GM23248 (cell line): ENCODE results near the gene LAPTM4A. TPM values are rescaled to one million over a fixed set of nuclear protein-coding genes. Genes with fewer than 3 reads are reported as not detected.

Experiments used
- DNase-seq: peaks from one replicate; pipeline ENCODE4 v3.0.0-alpha.2; 2015
- H2AFZ ChIP-seq: fragments of 200-600 bp; sonication (generic); 2 replicates; pipeline ENCODE4 v1.6.1; 2016; ENCODE audit warnings: antibody characterized with exemption
- H3F3A ChIP-seq: fragments of 200-600 bp; sonication (generic); 2 replicates; pipeline ENCODE4 v1.6.1; 2016; ENCODE audit warnings: mild to moderate bottlenecking, antibody characterized with exemption, mixed run types; ENCODE audit not compliant: insufficient read depth
- H3K27ac ChIP-seq: fragments of 200-600 bp; sonication (generic); 2 replicates; pipeline ENCODE4 v1.5.1; 2016; ENCODE audit warnings: mild to moderate bottlenecking
- H3K27me3 ChIP-seq: fragments of 200-600 bp; sonication (generic); replicated peaks from 2 replicates; pipeline ENCODE4 v1.6.1; 2016; ENCODE audit warnings: mild to moderate bottlenecking; ENCODE audit not compliant: insufficient read depth
- H3K36me3 ChIP-seq: fragments of 200-600 bp; sonication (generic); 2 replicates; pipeline ENCODE4 v1.6.1; 2016; ENCODE audit warnings: low read depth, mild to moderate bottlenecking
- H3K4me1 ChIP-seq: fragments of 200-600 bp; sonication (generic); 2 replicates; pipeline ENCODE4 v1.6.1; 2016; ENCODE audit warnings: mild to moderate bottlenecking; ENCODE audit not compliant: insufficient read depth
- H3K4me2 ChIP-seq: fragments of 200-600 bp; sonication (generic); one replicate; pipeline ENCODE4 v1.6.1; 2016; ENCODE audit warnings: mild to moderate bottlenecking; ENCODE audit not compliant: unreplicated experiment
- H3K4me3 ChIP-seq: fragments of 200-600 bp; sonication (generic); 2 replicates; pipeline ENCODE4 v1.5.1; 2016; ENCODE audit warnings: mild to moderate bottlenecking
- H3K79me2 ChIP-seq: fragments of 200-600 bp; sonication (generic); 2 replicates; pipeline ENCODE4 v1.6.1; 2016; ENCODE audit warnings: mild to moderate bottlenecking; ENCODE audit not compliant: insufficient read depth
- H3K9ac ChIP-seq: fragments of 200-600 bp; sonication (generic); 2 replicates; pipeline ENCODE4 v1.6.1; 2016; ENCODE audit warnings: mild to moderate bottlenecking
- H3K9me2 ChIP-seq: fragments of 200-600 bp; sonication (generic); 2 replicates; pipeline ENCODE4 v1.6.1; 2016; ENCODE audit warnings: mixed run types, mild to moderate bottlenecking, moderate library complexity; ENCODE audit not compliant: insufficient read depth
- H3K9me3 ChIP-seq: fragments of 200-600 bp; sonication (generic); one replicate; pipeline ENCODE4 v1.6.1; 2017; ENCODE audit warnings: low read depth
- H4K20me1 ChIP-seq: fragments of 200-600 bp; sonication (generic); 2 replicates; pipeline ENCODE4 v1.6.0; 2016; ENCODE audit not compliant: insufficient read depth
- EZH2 ChIP-seq: fragments of 200-600 bp; sonication (generic); IDR thresholded peaks from 2 replicates; pipeline ENCODE4 v1.6.1; 2018; ENCODE audit warnings: antibody characterized with exemption, mild to moderate bottlenecking; ENCODE audit not compliant: insufficient read depth, poor library complexity, severe bottlenecking
- EZH2phosphoT487 ChIP-seq: fragments of 200-600 bp; sonication (generic); IDR thresholded peaks from 2 replicates; pipeline ENCODE4 v1.6.1; 2018; ENCODE audit warnings: antibody characterized with exemption, moderate library complexity, mild to moderate bottlenecking, low read depth; ENCODE audit not compliant: insufficient read depth
- WGBS, 2 experiments: methylation state at CpG; one replicate each; pipeline ENCODE4 v1.1.6; 2015 to 2017; ENCODE audit warnings: low lambda C conversion rate in 2 of 2, low coverage in 1 of 2; ENCODE audit errors: missing lambda C conversion rate in 2 of 2; 5-methylcytosine and 5-hydroxymethylcytosine counted together
- in situ Hi-C: fragments of 300-500 bp; cut with MboI; formaldehyde crosslinking; loops from 2 replicates; pipeline ENCODE4 v1.15.0; 2020
- polyA plus RNA-seq: library from polyadenylated mRNA; unstranded; fragments of >200 nt; fragmentation: Nextera tagmentation; extraction: Ambion mirVana; gene quantifications from 2 replicates; pipeline ENCODE4 v1.2.1, GENCODE V29; 2016
- total RNA-seq: library from RNA; depleted of rRNA; stranded (reverse); fragments of >200 nt; shearing (Covaris generic); gene quantifications from 2 replicates; pipeline ENCODE4 v1.2.3, GENCODE V29; 2014; rRNA removed

LAPTM4A gene
- total and polyA plus RNA-seq, 2 experiments from 2014 or later: 363 to 752 TPM

- Histone ChIP-seq H3K79me2 (peaks cover 27% of the 10 kb centered on the region), H3K4me1 (peaks cover 7% of the 10 kb centered on the region), H3K9me2 (no peaks in the 10 kb centered on the region), H3K9me3 (no peaks in the 10 kb centered on the region), H4K20me1 (no peaks in the 10 kb centered on the region), H3K9ac (peak overlapping the region; percentile 83), H3K4me2 (peak overlapping the region; percentile 92), H3K27me3 (no peaks in the 10 kb centered on the region), H3F3A (peaks cover 14% of the 10 kb centered on the region), H3K4me3 (peak overlapping the region; percentile 87), H3K27ac (no peak overlapping the region), H3K36me3 (no peaks in the 10 kb centered on the region), H2AFZ (peak overlapping the region; percentile 99; the same call in 1 of the 2 replicates)
- DNase-seq: peak; percentile 60
- WGBS, 2 experiments: 31 to 34% methylated on average over 2 of the region's 2 CpGs
- in situ Hi-C loops: no loop called here
- TF ChIP-seq EZH2phosphoT487: no peak
- TF ChIP-seq EZH2: no peak
These were observed 62.8 kb downstream of the LAPTM4A start for GRCh38 chr2:19988600-19988999.

- in situ Hi-C loops: no loop called here
- Histone ChIP-seq H3K27ac (no peak overlapping the region), H3F3A (peaks cover 14% of the 10 kb centered on the region), H3K4me3 (no peak overlapping the region), H3K4me2 (no peak overlapping the region), H3K27me3 (no peaks in the 10 kb centered on the region), H4K20me1 (no peaks in the 10 kb centered on the region), H3K36me3 (no peaks in the 10 kb centered on the region), H3K4me1 (peaks cover 7% of the 10 kb centered on the region), H3K9ac (no peak overlapping the region), H3K9me3 (no peaks in the 10 kb centered on the region), H3K9me2 (no peaks in the 10 kb centered on the region), H3K79me2 (peaks cover 27% of the 10 kb centered on the region), H2AFZ (no peak overlapping the region)
- DNase-seq: no peak
- 97 to 98% methylated on average over 5 of the region's 5 CpGs for WGBS, 2 experiments
- no peak for TF ChIP-seq EZH2
- no peak for TF ChIP-seq EZH2phosphoT487
These were observed 63.5 kb downstream of the LAPTM4A start for GRCh38 chr2:19987936-19988335.

Other genes starting within 250 kb of the LAPTM4A start
- gene TTC32, start 149.6 kb downstream of the LAPTM4A start, total RNA-seq: 1.5 TPM in 1 of 2 replicates, not detected in the other
- 6.4 and 6.8 TPM in 2 replicates for gene TTC32, start 149.6 kb downstream of the LAPTM4A start, polyA plus RNA-seq
- 7.3 and 9.1 TPM in 2 replicates for gene WDR35, start 61.5 kb downstream of the LAPTM4A start, total RNA-seq
- 2.6 and 3.2 TPM in 2 replicates for gene WDR35, start 61.5 kb downstream of the LAPTM4A start, polyA plus RNA-seq
- gene MATN3, start 39.0 kb downstream of the LAPTM4A start, total RNA-seq: 0.25 and 0.54 TPM in 2 replicates
- gene MATN3, start 39.0 kb downstream of the LAPTM4A start, polyA plus RNA-seq: 1.7 and 2.0 TPM in 2 replicates
- 32.5 and 33.1 TPM in 2 replicates for gene SDC1, start 173.5 kb upstream of the LAPTM4A start, total RNA-seq
- gene SDC1, start 173.5 kb upstream of the LAPTM4A start, polyA plus RNA-seq: 24.5 and 25.6 TPM in 2 replicates